ENCODE results near the gene ARID3A.

ARID3A gene

GRCh38 chr19:963486-963951, 37.7 kb downstream of the ARID3A start:
- no peak for DNase-seq

- DNase-seq = no peak
Measured at GRCh38 chr19:964116-964520, 38.3 kb downstream of the ARID3A start.

DNA sequence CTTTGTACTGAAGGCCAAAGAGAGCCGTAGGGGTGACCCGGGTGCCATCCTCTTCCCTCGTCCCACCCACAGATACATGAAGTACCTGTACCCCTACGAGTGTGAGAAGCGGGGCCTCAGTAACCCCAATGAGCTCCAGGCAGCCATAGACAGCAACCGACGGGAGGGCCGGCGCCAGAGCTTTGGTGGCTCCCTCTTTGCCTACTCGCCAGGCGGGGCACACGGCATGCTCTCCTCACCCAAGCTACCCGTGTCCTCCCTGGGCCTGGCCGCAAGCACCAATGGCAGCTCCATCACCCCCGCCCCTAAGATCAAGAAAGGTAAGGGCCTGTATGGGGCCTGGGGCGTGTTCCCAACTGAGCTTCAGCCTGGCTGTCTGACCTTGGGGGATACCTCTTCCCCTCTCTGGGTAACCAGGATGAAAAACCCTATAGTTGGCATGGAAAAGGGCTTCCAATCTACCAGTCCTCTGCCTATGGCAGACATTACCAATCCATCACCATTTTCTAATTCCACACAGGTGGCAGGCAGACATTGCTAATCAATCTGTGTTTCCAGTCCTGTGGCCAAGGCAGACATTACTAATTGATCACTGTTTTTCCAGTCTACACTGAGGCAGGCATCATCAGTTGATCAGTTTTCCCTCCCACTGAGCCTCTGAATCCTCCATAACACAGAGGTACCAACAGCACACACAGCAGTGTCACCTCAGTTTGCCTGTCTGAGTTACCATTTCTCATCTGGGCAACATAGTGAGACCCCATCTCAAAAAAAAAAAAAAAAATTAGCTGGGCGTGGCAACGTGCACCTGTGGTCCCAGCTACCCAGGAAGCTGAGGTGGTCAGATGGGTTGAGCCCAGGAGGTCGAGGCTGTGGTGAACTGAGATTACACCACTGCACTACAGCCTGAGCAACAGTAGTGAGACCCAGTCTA, 39.2 kb downstream of the ARID3A start:
- DNase-seq = no peak

DNA sequence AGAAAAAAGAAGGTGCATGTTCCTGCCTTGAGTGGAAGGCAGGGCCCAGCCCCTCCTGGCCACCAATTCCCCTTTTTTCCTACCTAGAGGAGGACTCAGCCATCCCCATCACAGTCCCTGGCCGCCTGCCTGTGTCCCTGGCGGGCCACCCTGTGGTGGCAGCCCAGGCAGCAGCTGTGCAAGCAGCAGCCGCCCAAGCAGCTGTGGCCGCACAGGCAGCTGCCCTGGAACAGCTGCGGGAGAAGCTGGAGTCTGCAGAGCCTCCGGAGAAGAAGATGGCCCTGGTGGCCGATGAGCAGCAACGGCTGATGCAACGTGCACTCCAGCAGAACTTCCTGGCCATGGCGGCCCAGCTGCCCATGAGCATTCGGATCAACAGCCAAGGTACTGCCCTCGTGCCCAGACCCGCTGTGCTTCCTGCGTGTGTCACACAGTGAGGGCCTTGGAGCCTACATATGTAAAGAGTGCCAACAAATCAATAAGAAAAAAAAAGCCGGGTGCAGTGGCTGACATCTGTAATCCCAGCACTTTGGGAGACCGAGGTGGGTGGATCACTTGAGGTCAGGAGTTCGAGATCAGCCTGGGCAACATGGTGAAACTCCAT, 40.8 kb downstream of the ARID3A start:
- DNase-seq = no peak

GRCh38 chr19:970695-971094, 44.9 kb downstream of the ARID3A start:
- DNase-seq = no peak

- no peak for DNase-seq
Measured at GRCh38 chr19:971795-972194, 46.0 kb downstream of the ARID3A start.

- no peak for DNase-seq
Measured at GRCh38 chr19:972281-972680, 46.4 kb downstream of the ARID3A start.

- DNase-seq = no peak
Measured at GRCh38 chr19:973726-974563, 48.1 kb downstream of the ARID3A start.

DNA sequence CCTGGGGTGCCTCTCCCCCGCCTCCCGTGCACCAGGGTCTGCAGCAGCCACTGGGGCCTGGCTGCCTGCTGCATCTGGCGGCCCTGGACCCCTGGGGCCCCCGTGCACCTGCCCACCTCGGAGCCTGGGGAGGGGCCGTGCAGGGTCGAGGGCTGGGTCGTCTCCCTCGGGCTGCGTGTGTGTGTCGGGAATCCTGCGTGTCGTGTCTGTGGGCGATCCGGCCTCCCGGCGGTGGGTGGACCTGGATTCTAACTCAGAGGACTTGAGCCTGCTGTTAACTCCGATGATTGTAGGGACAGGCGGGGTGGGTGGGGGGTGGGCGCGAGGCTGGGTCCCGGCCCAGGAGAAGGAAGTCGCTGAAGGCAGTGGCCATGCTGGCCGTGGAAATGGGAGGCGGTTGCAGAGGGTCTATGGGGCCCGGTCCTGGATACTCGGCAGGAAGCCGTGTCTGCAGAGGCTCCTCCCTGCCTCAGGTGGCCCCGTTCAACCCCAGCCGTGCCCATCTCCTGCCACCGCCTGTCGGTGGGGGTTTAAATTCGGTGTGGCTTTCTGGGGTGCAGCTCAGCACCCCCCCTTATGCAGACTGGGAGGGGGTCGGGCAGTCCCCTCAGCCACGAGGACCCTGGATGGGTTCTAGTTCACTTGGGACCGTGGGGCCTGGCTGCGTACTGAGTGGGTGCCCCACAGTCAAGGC, 48.9 kb downstream of the ARID3A start:
- DNase-seq = no peak

DNA sequence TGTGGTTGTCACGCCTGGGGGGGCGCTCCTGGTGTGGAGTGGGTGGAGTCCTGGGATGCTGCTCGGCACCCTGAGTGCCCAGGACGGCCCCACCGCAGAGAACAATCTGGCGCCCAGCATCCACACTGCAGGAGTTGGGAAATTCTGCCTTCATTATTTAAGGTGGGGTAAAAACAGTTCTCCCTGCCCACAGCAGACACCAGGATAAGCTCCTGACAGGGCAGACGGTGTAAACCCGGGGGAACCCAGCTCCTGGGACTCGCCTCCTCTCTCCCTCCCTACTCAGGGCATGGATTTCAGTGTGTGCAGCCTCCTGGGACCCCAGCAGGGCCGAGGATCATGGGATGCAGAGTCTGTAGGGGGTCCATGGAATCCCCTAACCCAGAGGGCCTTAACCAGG, 50.6 kb downstream of the ARID3A start:
- DNase-seq = no peak

DNA sequence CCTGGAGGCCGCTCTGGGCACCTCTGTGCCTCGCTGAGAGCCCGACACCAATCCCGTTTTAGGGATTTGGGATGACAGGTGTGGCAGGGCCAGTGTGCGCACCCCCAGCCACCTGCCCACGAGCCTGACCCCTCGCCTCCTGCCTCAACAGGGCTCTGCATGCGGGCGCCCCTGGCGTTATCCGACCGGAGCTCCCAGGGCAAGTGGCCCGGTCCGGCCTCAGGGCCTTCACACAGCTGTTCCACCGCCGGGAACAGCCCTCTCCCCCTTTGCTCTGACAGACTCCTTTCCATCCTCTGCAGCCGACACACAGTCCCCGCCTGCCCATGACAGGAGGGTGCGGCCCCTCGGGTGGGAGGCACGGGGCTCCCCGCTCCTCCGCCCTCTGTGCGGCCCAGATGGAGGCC, 51.2 kb downstream of the ARID3A start:
- no peak for DNase-seq

DNA sequence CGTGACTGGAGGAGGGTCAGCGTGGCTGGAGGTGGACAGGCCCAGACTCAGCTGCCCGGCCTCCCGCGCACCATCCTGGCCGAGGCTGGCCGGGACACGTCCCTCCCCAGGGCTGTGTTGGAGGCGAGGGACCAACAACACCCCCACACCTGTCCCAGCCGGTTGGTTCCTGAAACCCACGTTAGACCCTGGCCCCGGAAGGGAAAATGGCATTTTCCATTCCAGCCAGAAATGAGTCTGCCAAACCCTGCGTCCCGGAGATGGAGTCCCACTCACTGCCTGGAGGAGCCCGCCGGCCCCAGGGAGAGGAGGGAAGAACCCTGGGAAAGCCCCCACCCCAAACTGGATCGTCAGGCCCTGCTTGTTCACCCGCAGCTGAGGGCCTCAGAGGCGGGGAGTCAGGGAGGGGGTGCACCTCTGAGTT, 53.5 kb downstream of the ARID3A start:
- no peak for DNase-seq

GRCh38 chr19:980133-980998, 54.5 kb downstream of the ARID3A start:
- DNase-seq = no peak

DNA sequence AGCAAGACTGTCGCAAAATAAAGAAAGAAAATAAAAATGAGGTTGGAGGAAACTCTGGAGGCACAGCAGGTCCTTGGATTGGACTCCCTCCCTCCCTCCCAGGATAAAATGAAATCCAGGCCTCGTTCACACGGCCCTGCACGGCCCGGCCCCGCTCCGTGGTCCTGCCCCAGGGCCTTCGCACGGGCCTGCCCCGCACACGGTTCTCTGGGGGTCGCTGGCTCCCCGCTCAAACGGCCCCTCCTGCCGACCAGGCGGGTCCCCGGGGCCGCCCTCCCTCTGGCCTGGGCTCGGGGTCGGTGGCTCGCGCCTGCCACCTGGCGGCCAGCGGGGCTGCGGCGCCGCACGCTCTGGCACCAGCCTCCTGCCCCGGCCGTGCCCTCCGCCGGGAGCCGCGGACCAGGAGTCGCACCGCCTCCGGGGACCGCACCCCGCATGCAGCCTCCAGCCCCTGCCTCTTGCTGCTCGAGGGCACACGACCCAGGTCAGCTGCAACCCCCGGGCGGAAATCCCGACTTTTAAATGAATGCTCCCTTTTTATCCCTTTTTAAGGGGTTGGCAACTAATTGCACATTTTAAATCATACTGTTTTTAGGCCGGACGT, 56.8 kb downstream of the ARID3A start:
- peak in 1 of 2 experiments; percentile 3 for DNase-seq

- peak in 1 of 2 experiments; percentile 80 for DNase-seq
Measured at GRCh38 chr19:984165-984967, 58.5 kb downstream of the ARID3A start, which contains the start of gene WDR18. WDR18 (plus strand) TSS chr19:984345; CDS start chr19:984354, 9 bp downstream.

DNA sequence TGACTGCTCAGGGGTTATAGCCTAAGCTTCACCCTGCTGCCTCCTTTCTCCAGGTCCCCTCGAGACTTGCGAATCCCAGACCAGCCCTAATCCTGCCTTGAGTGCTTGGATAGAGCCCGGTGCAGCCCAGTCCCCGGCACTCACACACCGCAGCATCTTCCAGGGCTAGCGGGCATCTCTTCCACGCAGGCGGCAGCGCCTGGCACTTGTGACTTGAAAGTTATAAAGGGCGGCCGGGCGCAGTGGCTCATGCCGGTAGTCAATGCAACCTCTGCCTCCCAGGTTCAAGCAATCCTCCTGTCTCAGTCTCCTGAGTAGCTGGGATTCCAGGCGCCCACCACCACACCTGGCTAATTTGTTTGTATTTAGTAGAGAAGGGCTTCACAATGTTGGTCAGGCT, 60.2 kb downstream of the ARID3A start:
- no peak for DNase-seq

GRCh38 chr19:988081-988480, 62.2 kb downstream of the ARID3A start:
- DNase-seq = no peak

DNA sequence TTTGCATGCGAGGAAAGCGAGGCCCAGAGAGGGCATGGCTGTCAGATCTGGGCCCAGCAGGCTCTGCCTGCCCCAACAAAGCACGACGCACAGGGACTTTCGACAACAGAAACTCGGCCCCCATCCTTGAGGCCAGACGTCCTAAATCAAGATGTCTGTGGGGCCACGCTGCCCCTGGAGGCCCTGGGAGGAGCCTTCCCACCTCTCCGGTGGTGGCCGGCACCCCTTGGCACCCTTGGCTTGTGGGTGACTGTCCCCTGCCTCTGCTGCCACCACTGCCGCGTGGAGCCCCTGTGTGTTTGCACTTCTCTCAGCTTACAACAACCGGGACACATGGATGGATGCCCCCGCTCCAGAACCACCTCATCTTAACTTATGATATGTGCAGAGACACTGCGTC, 62.7 kb downstream of the ARID3A start:
- DNase-seq = no peak

DNA sequence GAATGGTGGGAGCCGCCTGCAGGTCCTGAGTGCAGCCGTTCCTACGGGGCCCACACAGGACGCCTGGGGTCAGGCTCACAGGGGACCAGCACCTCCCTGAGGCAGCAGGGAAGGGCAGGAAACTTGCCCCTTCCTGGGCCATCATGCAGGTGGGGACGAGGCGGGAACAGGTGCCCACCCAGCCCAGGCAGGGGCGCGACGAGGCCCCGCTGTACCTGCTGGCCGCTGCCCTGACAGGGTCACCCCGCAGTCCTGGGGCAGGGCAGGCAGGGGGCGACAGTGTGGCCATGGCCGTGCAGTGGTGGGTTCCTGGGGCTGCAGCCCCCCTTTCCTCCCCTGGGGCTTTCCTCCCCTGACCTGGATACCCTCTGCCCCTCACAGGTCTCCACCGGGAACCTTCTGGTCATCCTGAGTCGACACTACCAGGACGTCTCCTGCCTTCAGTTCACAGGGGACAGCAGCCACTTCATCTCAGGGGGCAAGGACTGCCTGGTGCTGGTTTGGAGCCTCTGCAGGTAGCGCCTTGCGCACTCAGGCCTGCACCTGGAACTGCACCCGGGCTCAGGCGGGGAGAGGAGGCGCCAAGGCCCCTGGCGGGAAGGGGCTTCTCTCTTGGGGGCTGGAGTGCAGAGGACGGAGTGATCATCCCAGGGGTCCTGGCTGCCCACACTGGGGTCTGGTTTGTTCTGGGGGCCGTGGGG, 63.7 kb downstream of the ARID3A start:
- DNase-seq = no peak

Data from cerebellar nuclear complex (tissue), 1 donor.